GM19397 (cell line): ENCODE measurements around the gene LSM10.

Source experiments
- ATAC-seq: cut with Tn5 transposase; IDR thresholded peaks from one replicate; pipeline ENCODE4 v1.9.1; 2021; ENCODE audit warnings: mild to moderate bottlenecking, moderate library complexity; ENCODE audit not compliant: unreplicated experiment

The LSM10 gene

DNA sequence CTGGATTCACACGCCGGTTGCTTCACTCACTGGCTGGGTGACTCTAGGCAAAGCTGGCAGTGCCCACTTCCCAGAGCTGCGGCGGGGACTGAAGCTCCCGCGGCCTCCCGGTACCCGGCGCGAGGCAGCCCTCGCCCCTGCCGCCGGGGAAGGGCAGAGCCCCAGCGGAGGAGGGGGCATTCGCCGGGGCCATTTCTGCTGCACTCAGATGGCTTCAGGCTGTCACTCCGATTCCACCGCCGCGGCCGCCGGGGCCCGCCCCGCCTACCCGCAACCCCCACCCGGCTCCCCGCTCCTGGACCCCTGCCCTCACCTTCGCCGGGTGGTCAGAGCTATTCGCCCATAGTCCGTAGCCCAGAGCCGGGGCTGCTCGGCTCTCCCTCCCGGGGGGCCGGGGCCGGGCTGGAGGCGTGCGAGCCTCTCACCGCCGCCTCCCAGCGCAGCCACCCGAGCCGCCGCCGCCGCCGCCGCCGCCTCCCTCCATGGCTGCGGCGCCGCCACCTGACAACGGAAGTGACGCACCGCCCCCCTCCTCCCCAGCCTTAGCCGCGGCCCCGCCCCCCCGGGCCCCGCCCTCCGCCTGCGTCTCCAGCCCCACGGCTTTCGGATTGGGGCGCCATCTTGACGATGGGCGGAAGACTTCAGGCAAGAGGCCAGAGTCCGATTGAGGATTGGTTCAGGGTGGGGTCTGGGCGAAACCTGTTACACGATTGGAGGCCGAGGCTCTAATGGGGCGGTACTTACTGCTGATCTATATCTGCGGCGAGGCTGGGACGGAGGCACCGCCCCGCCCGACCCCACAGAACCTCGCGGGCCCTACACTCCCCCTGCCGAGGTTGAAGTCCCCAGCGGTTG, 12.1 kb downstream of the LSM10 start, which contains the start of gene STK40:
TSS of gene STK40 (minus strand) at position 515 of the 855 bp plus-strand sequence. CDS start 24,592 bp downstream, outside the sequence.
- ATAC-seq, result peak; percentile 81

DNA sequence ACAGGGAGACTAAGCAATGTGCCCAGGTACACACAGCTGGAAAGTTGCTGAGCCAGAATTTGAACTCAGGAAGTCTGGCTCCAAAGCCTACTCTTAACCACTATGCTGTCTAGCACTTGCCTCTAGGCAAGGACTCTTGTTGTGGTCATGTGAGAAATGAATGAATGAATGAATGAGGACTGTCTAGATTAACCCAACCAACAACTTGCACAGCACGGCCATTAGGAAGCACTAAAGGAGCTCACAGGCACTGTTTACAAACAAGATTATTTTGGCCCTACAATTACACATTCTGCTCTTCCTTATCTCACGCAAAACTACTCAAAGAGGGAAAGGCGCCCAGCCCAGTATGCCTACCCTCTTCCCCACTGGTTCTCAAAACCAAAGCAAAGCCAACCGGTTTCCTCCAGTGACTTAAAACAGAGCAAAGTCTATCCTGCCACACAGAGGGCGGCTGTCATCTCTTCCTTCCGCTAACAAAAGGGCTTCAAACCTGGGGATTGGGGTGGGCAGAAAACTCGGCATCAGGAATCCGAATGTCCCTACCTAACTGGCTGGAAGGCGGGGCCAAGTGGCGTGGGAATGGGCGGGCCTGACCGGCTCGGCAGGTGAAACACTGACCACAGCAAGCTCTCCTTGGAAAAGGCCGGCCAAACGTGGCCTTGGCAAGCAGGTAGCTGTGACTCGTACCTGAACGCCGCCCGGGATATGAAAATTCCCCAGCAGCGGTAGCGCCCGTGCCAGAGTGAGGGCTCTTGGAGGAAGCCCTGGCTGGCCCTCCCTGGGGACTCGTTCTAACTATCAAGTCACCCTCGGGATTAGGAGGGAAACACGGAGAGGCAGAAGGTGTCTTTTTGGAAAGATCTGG, 12.9 kb downstream of the LSM10 start:
- ATAC-seq, result no peak

DNA sequence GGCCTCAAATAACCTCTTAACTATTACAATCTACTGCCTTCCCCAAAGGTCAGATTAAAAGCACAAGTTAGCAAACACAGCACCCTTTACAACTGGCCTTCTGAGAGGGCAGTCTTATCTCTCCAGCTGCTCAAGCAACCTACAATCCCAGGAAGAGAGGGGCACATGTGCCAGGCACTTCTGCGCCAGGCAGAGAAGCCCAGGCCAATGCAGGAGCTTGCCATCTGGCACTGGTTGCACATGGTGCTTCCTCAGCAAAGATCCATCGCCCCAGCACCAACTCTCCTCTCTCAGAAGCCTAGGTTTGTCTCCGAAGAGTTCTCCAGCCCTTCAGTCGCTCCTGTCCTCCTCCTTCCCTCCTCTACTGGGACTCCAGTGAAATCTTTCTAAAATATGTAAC, 14.5 kb downstream of the LSM10 start:
- ATAC-seq, result no peak

DNA sequence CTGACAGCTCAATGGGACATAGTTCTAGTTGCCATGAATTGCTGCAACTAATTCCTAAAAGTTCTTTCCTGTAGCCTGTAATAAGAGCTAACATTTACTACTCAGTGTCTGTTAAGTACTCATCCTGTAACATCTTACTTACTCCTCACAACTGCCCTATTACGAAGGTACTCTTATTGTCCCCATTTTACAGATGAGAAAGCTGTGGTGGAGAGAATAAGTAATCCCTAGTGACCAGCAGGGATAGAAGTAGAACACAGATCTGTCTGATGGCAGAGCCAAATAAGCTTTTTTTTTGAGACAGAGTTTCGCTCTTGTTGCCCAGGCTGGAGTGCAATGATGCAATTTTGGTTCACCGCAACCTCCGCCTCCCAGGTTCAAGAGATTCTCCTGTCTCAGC, 15.0 kb downstream of the LSM10 start:
- ATAC-seq, result no peak

DNA sequence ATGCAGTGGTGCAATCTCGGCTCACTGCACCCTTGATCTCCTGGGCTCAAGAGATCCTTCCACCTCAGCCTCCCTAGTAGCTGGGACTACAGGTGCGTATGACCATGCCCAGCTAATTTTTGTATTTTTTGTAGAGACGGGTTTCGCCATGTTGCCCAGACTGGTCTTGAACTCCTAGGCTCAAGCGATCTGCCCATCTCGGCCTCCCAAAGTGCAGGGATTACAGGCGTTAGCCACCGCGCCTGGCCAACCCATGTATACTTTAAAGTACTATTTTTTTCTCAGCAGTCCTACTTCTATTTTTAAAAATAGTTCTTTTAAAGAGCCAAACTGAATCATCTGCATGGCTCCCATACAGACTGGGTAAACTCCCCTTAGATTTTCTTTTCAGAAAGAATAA, 15.5 kb downstream of the LSM10 start:
- ATAC-seq, result no peak

DNA sequence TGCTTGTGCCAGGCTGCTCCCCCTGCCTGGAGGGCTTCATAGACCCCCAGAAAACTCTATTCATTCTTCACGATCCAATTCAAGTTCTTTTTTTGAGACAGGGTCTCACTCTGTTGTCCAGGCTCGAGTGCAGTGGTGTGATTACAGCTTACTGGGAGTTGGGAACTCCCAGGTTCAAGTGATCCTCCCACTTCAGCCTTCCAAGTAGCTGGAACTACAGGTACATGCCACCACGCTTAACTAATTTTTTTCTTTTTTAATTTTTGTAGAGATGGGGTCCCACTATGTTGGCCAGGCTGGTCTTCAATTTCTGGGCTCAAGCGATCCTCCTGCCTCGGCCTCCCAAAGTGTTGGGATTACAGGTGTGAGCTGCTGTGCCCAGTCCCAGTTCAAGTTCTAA, 16.3 kb downstream of the LSM10 start:
- no peak for ATAC-seq

DNA sequence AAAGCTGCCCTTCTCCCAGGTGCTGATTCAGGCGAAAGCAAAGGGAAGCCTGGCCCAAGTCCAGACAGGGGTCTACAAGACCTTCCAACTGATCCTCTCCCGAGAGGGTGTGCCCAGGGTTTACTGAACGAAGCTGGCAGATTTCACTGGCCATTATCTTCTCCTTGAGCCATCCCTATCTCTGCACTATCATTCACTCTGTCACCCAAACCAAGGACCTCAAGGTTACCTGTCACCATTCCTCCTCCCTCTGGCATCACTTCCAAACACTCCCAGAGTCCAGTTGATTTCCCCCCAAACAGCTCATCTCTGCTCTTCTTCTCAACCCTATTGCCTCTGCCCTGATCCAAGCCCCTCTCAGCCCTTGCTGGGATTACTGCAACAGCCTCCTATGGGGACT, 16.9 kb downstream of the LSM10 start:
- ATAC-seq, result no peak

DNA sequence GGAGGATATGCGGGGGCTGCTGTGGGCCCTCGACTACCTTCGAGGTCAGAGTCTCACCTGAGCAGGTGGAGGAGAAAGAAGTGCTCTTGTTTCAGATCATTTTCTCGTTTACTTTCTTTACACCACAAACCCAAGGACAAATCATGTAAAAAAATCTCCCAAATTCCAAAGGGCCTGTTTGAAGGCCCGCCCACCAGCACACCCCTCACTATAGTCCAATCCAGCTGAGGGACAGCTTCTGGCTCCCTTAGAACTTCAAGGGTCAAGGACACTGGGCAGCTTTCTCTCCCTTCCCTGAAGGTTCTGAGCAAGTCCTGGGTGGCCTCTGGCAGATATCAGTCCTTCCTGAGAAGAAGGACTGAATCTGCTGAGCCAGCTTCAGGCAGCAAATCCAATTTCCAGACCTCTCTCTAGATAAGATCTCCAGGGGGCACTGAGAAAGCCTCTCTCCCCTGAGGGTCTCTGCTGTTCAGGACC, 17.5 kb downstream of the LSM10 start:
- no peak for ATAC-seq

DNA sequence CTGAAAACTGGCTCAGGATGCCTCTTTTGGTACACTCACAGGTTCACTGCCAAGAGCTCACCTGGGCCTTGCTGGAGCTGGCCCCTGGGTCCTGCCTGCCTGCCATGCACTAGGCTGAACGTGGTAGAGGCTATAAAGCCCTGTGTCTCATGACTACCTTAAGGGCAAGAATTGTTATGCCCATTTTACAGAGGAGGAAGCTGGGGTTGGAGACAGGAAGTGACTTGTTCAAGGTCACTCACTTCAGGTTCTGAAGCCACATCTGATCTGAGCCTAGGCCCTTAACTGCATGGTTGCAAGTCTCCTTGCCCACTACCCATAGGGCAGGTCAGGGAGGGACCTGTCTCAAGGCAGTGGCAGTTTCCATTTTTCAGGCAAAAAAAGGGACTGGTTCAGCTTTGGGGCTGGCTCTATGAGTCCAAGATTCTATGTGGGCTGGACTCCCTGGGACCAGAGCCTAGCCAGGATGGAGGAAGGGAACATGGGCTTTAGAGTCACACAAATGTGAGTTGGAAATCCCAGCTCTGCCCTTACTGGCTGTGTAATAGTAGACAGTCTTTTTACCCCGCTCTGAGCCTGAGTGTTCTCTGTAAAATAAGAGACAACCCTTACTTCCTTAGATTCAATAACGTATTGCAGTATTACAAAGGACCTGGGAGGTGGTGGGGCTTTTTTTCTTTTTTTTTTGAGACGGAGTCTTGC, 19.8 kb downstream of the LSM10 start:
- no peak for ATAC-seq

DNA sequence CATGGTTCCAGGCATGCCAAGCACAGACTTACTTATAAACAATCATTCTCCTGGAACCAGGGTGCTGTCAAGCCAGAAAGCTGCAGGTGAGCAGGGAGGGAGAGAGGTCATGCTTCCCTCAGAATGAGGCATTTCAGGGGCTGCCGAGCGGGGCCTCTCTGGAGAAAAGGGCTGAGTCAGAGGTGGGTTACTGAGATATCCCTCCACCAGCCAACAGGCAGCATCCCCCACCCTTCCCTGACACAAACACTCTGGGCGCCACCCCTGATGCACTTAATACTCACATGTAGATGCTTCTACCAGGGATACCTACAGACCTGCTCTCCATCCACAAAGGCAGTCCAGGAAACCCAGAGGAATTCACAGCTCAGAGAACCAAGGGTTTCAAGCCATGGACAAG, 25.1 kb downstream of the LSM10 start:
- ATAC-seq, result no peak

DNA sequence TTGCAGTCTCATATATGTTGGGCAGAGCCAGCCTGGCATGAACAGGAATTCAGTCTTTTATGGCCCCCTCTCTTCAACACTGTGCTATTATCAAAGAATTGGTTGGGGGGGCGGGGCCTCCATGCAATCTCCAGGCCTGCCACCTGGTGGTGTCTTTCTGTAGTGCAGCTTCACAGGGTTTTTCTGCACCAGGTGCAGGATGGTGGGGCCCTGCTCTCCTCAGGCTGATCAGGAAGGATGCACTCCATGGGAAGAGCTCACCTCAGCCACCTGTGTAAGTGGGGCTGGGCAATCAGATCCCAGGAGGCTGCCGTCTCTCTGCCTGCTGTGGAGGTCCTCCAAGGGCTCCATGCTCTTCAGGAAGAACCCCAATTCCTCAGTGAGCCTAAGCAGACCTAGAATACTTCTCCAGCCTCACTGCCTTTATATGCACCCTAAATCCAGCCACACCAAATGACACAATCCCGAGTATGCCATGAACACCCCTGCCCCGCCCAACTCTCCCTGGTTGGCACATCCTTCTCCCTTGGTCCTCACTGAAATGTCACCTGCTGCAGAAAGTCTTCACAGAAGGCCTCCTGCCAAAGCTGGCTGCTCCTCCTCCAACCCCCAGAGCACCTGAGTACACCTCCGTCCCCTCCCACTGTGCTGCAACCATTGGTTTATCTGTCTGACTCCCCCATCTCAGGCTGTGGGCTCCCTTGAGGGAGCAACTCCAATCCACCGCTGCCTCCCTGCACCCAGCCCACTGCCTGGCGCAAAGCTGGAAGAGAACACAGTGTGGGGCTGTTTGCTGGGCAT, 28.4 kb downstream of the LSM10 start:
- no peak for ATAC-seq

DNA sequence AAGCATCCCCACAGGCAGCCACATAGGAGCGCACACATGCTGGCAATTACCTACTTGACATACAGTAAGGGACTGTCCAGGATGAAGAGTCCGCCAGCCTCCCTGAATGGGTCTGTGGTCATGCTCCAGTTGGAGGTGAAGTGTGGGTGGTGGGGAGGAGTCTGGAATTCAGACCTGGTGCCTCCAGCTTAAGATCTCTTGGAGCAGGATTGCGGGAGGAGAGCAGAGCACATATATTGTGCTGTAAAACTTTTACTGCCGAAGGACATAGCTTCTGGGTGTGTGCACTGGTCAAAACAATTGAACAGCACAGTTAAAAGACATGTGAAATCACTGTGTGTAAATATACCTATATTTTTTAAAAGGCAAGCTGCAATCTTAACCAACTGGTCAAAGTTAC, 29.9 kb downstream of the LSM10 start:
- ATAC-seq, result no peak

DNA sequence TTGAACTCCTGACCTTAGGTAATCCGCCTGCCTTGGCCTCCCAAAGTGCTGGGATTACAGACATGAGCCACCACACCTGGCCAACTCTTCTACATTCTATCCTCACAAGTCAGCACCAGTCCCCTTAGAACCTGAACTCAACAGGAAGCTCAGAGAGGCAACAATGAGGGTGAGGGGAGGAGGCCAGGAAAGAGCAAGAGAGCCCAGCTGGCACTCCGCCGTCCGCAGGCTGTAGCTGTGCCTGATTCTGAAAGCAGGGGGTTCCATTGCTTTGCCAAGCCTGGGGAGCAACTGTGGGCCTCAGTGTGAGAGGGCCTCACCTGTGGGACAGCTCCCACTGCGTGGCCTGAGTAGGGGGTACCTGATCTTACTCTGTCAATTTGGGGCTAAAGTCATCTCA, 30.6 kb downstream of the LSM10 start:
- no peak for ATAC-seq

DNA sequence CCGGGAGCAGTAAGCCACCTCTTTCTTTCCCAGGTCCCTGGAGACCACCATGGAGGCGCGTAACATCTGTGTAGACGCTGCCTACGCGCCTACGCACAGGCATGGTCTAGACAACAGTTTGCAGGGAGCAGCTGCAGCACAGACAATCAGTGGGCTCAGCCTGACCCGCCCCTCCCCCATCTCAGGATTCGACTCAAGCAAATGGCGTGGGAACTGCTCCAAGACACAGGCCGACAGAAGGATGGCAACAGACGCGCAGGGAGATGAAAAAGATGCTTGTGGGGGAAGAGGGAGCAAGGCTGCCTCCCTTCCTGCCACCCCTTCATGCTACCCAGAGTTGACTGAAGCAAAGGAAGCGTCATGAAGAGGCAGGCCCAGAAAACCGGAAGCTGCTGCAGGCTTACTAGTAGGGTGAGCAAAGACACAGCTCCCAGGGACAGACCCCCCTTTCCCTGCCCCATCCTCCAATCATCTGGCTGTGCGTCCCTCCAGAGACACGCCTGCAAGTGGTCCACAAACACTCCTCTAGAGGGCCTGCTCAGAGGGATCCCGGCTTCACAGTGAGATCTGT, 31.5 kb downstream of the LSM10 start:
- no peak for ATAC-seq

DNA sequence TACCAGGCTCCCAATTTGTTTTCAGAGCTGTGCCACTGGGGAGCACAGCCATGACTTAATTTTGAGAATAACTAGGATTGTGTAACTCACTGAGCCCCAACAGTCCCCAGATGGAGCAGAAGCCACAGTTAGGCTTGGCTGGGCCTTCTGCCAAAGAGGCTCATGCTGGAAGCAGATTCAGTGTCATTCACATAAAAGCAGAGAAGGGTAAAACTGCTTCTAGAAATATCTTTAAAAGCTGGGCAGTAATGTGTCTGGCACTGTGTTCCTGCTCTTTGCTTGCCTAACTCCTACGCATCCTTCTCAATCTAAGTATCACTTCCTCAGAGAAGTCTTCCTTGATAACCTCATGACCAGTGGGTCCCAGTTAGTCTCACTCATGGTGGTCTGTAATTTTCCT, 32.3 kb downstream of the LSM10 start:
- ATAC-seq, result no peak

DNA sequence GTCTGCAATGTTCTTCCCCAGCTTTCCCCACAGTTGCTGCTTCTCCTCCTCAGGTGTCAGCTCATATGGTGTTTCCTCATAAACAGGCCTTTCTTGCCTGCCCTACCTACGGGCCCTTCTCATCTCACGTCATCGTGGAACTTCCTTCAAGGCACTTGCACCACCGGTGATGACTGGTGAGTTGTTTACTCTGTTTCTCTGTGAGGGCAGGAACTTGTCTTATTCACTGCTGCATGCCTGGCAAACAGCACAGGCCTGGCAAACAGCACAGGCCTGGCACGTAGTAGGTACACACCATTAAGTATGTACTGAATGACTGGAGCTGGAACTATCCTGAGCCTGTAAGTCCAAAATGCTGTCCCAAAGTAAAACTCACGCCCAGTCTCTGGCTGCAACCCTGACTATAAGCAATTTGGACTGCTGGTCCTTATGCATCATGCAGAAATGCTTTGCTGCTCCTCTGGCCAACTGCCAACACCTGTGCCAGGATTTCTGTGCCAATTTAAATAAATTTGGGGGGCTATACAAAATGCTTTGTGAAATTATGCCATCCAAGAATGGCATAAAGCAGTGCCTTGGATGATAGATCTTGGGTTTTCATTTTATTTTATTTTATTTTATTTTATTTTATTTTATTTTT, 37.7 kb downstream of the LSM10 start:
- no peak for ATAC-seq

DNA sequence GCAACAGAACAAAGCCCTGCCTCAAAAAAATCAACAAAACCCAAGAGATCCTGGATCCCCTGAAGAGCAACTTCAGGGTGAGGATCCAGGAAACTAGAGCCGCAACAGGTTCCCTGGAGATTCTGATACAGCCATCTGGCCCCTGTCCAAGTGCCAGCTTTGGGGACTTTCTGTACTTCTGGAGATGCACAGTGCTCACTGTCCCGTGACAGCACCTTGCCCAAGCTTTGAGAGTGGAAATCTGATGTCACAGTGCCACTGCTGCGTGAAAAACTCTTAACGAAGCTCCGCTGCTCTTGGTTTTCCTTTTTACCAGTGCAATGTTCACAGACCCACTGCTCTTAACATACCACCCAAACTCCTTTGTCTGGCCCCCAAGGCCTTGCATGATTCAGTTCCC, 38.3 kb downstream of the LSM10 start:
- no peak for ATAC-seq

DNA sequence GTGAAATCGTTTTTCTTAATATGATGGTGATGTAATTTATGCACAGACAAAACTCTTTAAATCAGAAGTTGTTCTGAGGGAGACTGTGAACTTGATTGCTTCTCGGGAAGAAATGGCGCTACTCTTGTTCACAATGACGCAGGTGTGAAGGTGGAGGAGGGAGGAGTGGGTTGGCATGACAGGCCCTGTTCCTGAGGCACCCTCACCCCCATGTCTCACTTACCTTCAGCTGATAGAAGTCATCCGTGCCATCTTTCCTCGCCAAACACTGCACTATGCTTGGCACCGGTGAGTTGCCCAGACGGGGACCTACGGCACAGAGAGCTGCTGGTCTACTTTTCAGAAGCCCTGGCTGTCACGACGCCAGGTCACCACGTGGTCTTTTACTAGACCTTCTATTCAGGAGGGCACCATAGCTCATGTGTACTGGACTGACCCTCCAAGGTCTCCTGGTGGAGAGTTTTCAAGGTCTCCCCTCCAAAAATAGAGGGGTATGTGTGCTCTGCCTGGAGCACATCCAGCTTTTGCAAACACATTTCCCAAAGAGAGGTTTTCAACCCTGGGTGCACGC, 39.1 kb downstream of the LSM10 start:
- no peak for ATAC-seq

DNA sequence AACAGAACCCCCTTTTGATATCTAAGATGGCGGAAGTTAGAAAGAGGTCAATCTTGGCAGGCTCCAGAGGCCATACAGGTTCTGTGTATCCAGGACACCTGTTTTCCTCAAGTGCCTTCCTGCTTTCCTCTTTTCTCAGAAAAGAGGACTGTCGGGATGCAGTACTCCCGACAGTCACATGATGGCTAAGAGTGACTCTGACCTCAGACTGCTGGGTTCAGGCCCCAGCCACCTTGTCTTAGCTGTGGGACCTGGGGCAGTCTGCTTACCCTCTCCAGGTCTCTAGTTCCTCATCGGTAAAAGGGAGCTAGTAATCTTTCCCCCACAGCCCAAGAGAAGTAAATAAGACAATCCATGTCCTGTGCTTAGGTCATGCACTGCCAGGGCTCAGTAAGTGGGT, 41.9 kb downstream of the LSM10 start:
- ATAC-seq, result no peak
